ENCODE measurements around the gene FHOD1. TPM values are rescaled to one million over a fixed set of nuclear protein-coding genes. Genes with fewer than 3 reads are reported as not detected.

The FHOD1 gene
- total and polyA plus RNA-seq, 2 of the 4 experiments (the other 2 are of a cell fraction) = 13.8 to 64.0 TPM

DNA sequence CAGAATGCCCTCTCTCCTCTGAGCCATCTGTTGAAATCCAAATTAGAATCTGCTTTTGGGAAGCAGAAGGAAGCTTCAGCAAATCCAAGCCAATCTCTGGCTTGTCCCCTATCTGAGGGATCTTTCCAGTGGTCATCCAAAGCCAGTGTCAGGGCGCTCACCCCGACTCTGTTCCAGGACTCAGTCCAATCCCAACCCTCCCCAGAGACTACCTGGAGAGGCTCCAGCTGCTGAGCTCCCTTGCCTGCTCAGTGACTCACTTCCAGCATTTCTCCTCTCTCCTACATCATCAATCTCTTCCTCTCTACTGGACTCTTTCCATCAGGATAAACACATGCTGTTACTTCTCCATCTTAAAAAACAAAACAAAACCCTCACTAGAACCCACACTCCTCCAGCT lies 65.9 kb downstream of the FHOD1 start:
- Histone ChIP-seq H3K79me1 (ENCODE audit: low read depth in 1 of 2, low read length in 2 of 2) (peaks cover 25 to 42% of the 10 kb centered on the region in 2 experiments), H3K18ac (ENCODE audit: low read depth, low read length) (peak overlapping the region; percentile 23; the same call in 1 of the 2 replicates), H3K23ac (ENCODE audit: low read depth, low read length) (no peak overlapping the region), H3K9me1 (ENCODE audit: insufficient read depth, low read length) (peaks cover 10% of the 10 kb centered on the region), H3K14ac (replicated peaks; ENCODE audit: low read depth, low read length) (peak overlapping the region; percentile 7), H4K91ac (ENCODE audit: insufficient read depth, low read depth, low read length) (peak overlapping the region; percentile 49), H3K27ac (ENCODE audit: insufficient read depth, low read length) (peak overlapping the region; percentile 41; the same call in 1 of the 2 replicates), H2AK5ac (ENCODE audit: low read depth, low read length) (peak overlapping the region; percentile 89), H3K9me3 (ENCODE audit: control insufficient read depth, insufficient read depth, low read length) (no peaks in the 10 kb centered on the region), H3K56ac (ENCODE audit: extremely low read depth, insufficient read depth, low read length) (no peak overlapping the region), H3K4me1 (ENCODE audit: control insufficient read depth, insufficient read depth, low read length) (peaks cover 12% of the 10 kb centered on the region), H4K8ac (ENCODE audit: low read depth in 2 of 2, low read length in 2 of 2) (peak overlapping the region in 1 of 2 experiments; percentile 40; a peak in 1 of 4 replicates), H2AK9ac (replicated peaks; ENCODE audit: low read depth, low read length, poor library complexity) (peak overlapping the region; percentile 83), H2BK20ac (ENCODE audit: low read depth, low read length) (0 out of 2 replicates have a peak overlapping the region, but pooled peaks have one; percentile 8), H3K4me2 (ENCODE audit: low read depth, low read length) (peak overlapping the region; percentile 26), H3K36me3 (ENCODE audit: control insufficient read depth, insufficient read depth, low read length) (peaks cover 2% of the 10 kb centered on the region; the same call in 1 of the 2 replicates), H3K27me3 (ENCODE audit: control insufficient read depth, insufficient read depth, low read length) (no peaks in the 10 kb centered on the region), H3K4me3 (ENCODE audit: insufficient read depth, low read depth, low read length) (no peak overlapping the region), H2BK120ac (ENCODE audit: low read depth, low read length) (peak overlapping the region; percentile 38; the same call in 1 of the 2 replicates), H2BK5ac (ENCODE audit: low read depth, low read length, poor library complexity, severe bottlenecking) (peak overlapping the region; percentile 58), H4K20me1 (ENCODE audit: insufficient read depth, low read length) (peaks cover 33% of the 10 kb centered on the region), H4K5ac (ENCODE audit: low read depth, low read length) (no peak overlapping the region), H3K9ac (ENCODE audit: low read depth, low read length) (peak overlapping the region; percentile 15; the same call in 1 of the 2 replicates), H2BK15ac (ENCODE audit: low read depth, low read length) (0 out of 3 replicates have a peak overlapping the region, but pooled peaks have one; percentile 21), H2AFZ (replicated peaks; ENCODE audit: low read length, poor library complexity) (no peak overlapping the region), H3K4ac (ENCODE audit: low read depth, low read length) (peak overlapping the region; percentile 75)
- no TSS peak for BruUV-seq (replicated peaks)
- in situ Hi-C loops (cut with MboI; ENCODE audit: low sequenced_read_pairs) = no loop called here
- dilution Hi-C loops (cut with HindIII; ENCODE audit: low sequenced_read_pairs, unreplicated experiment) = no loop called here
- peak; percentile 24; the same call in 1 of the 2 replicates for TF ChIP-seq MXI1 (IDR thresholded peaks at IDR 0.05; ENCODE audit: borderline replicate concordance, low read depth, low read length)
- TF ChIP-seq FOS (IDR thresholded peaks at IDR 0.05; ENCODE audit: low read depth, low read length) = peak; percentile 55; the same call in 1 of the 2 replicates
- TF ChIP-seq CHD1 (IDR thresholded peaks at IDR 0.05; ENCODE audit: low read depth, low read length) = no peak
- intact Hi-C loops (cut with micrococcal nuclease) = loop anchor here (10.0 kb wide), 1 partner anchor 167 kb away; no protein-coding TSS in a partner anchor
- peak; percentile 92 for DNase-seq
- peak; percentile 7 for ATAC-seq (ENCODE audit: low read depth)
- WGBS, 2 experiments (ENCODE audit: extremely low coverage in 2 of 2, insufficient read length in 1 of 2) = 0% methylated on average over 1 of the region's 2 CpGs; no CpG with 5 or more reads in 1 of the 2 experiments
- POLR2A ChIA-PET (ENCODE audit: unreplicated experiment) = no interaction called here
- CTCF ChIA-PET = interaction anchor here (0.6 kb wide), 1 partner anchor 366 kb away, joined by 4 read pairs; no protein-coding TSS in a partner anchor
